OCI-LY1 (cell line): Measurements from ENCODE around the gene BABAM1.

ENCODE experiments used
- H2AFZ ChIP-seq: fragments of 200-600 bp; sonication (generic), shearing (Covaris generic); 2 replicates; pipeline ENCODE4 v1.6.0; 2014; ENCODE audit warnings: antibody characterized with exemption, mild to moderate bottlenecking, low read length
- H3F3A ChIP-seq: fragments of 200-600 bp; sonication (generic), shearing (Covaris generic); 2 replicates; pipeline ENCODE4 v1.6.0; 2014; ENCODE audit warnings: mild to moderate bottlenecking, antibody characterized with exemption, low read length, moderate library complexity; ENCODE audit not compliant: insufficient read depth
- H3K27ac ChIP-seq: fragments of 200-600 bp; sonication (generic); 2 replicates; pipeline ENCODE4 v1.5.1; 2014; ENCODE audit warnings: low read length, mixed run types, mild to moderate bottlenecking, low read depth; ENCODE audit not compliant: poor library complexity, severe bottlenecking
- H3K27me3 ChIP-seq: fragments of 200-600 bp; sonication (generic); 2 replicates; pipeline ENCODE4 v1.6.0; 2014; ENCODE audit warnings: antibody characterized with exemption, mild to moderate bottlenecking, low read length, moderate library complexity; ENCODE audit not compliant: insufficient read depth
- H3K36me3 ChIP-seq: fragments of 200-600 bp; sonication (generic); 2 replicates; pipeline ENCODE4 v1.6.1; 2014; ENCODE audit warnings: mild to moderate bottlenecking, antibody characterized with exemption, low read length, moderate library complexity, mixed read lengths; ENCODE audit not compliant: insufficient read depth
- H3K4me1 ChIP-seq: fragments of 200-600 bp; sonication (generic); 2 replicates; pipeline ENCODE4 v1.5.1; 2014; ENCODE audit warnings: mild to moderate bottlenecking, low read length, moderate library complexity; ENCODE audit not compliant: insufficient read depth, severe bottlenecking
- H3K4me2 ChIP-seq: fragments of 200-600 bp; sonication (generic), shearing (Covaris generic); 2 replicates; pipeline ENCODE4 v1.6.1; 2014; ENCODE audit warnings: low read length
- H3K4me3 ChIP-seq: fragments of 200-600 bp; sonication (generic); 2 replicates; pipeline ENCODE4 v1.5.1; 2014; ENCODE audit warnings: low read length, low read depth, mild to moderate bottlenecking, mixed read lengths; ENCODE audit not compliant: poor library complexity, severe bottlenecking
- H3K79me2 ChIP-seq: fragments of 200-600 bp; shearing (Covaris generic); 2 replicates; pipeline ENCODE4 v1.6.1; 2016; ENCODE audit warnings: mixed run types, low read length, mixed read lengths; ENCODE audit not compliant: insufficient read depth
- H3K9ac ChIP-seq: fragments of 200-600 bp; sonication (generic), shearing (Covaris generic); 2 replicates; pipeline ENCODE4 v1.6.1; 2014; ENCODE audit warnings: mild to moderate bottlenecking, low read length, mixed read lengths
- H3K9me2 ChIP-seq: fragments of 200-600 bp; sonication (generic), shearing (Covaris generic); 2 replicates; pipeline ENCODE4 v1.6.1; 2014; ENCODE audit warnings: low read depth, mild to moderate bottlenecking, low read length, mixed read lengths
- H3K9me3 ChIP-seq: fragments of 200-600 bp; shearing (Covaris generic); 2 replicates; pipeline ENCODE4 v1.6.1; 2014; ENCODE audit warnings: low read length, mixed read lengths
- H4K20me1 ChIP-seq: fragments of 200-600 bp; sonication (generic), shearing (Covaris generic); 2 replicates; pipeline ENCODE4 v1.6.0; 2016; ENCODE audit warnings: mild to moderate bottlenecking, low read length; ENCODE audit not compliant: insufficient read depth
- CTCF ChIP-seq: fragments of 200-600 bp; sonication (generic), shearing (Covaris generic); IDR thresholded peaks from 2 replicates; pipeline ENCODE4 v1.5.1; 2017; ENCODE audit warnings: mild to moderate bottlenecking, antibody characterized with exemption, low read length, moderate library complexity, mixed read lengths
- EZH2 ChIP-seq: fragments of 200-600 bp; sonication (generic), shearing (Covaris generic); IDR thresholded peaks from 2 replicates; pipeline ENCODE4 v1.8.0; 2017; ENCODE audit warnings: borderline replicate concordance, mixed run types, mild to moderate bottlenecking, antibody characterized with exemption, low read length, moderate library complexity, mixed read lengths

The BABAM1 gene

GRCh38 chr19:17266975-17267788, at the start of gene BABAM1:
Gene BABAM1 (plus strand): TSS chr19:17267443. CDS start chr19:17268807, 1,364 bp downstream.
- H3K4me1 ChIP-seq: peaks cover 45% of the 10 kb centered on the region

GRCh38 chr19:17219286-17219685, 48.0 kb upstream of the BABAM1 start:
- H3K79me2 ChIP-seq: no peaks in the 10 kb centered on the region
- no peaks in the 10 kb centered on the region for H3K27me3 ChIP-seq
- peaks cover 23% of the 10 kb centered on the region for H3K36me3 ChIP-seq
- no peak overlapping the region for H2AFZ ChIP-seq
- no peaks in the 10 kb centered on the region for H4K20me1 ChIP-seq
- no peaks in the 10 kb centered on the region for H3K9me2 ChIP-seq
- peaks cover 13% of the 10 kb centered on the region for H3K4me1 ChIP-seq
- no peak overlapping the region for H3K4me3 ChIP-seq
- H3K9ac ChIP-seq: no peak overlapping the region
- no peak for TF ChIP-seq CTCF
- TF ChIP-seq EZH2: no peak
- no peaks in the 10 kb centered on the region for H3K9me3 ChIP-seq
- H3K27ac ChIP-seq: no peak overlapping the region
- H3K4me2 ChIP-seq: no peak overlapping the region
- no peaks in the 10 kb centered on the region for H3F3A ChIP-seq

More at GRCh38 chr19:17266975-17267788, at the start of gene BABAM1:
- Histone ChIP-seq H3K9me2 (no peaks in the 10 kb centered on the region), H3K27ac (peak within 1 kb of the TSS; percentile 91), H3F3A (no peaks in the 10 kb centered on the region), H3K9me3 (no peaks in the 10 kb centered on the region), H3K4me2 (peak within 1 kb of the TSS; percentile 94), H3K27me3 (no peaks in the 10 kb centered on the region), H2AFZ (no peak within 1 kb of the TSS), H3K4me3 (peak within 1 kb of the TSS; percentile 91), H3K36me3 (peaks cover 22% of the 10 kb centered on the region), H3K9ac (peak within 1 kb of the TSS; percentile 91), H4K20me1 (no peaks in the 10 kb centered on the region), H3K79me2 (peaks cover 5% of the 10 kb centered on the region; the same call in 1 of the 2 replicates)
- TF ChIP-seq EZH2 (no peak), CTCF (no peak)

- no peak overlapping the region for H2AFZ ChIP-seq
- TF ChIP-seq EZH2 (no peak), CTCF (no peak)
- H4K20me1 ChIP-seq: no peaks in the 10 kb centered on the region
- H3K4me3 ChIP-seq: no peak overlapping the region
- no peaks in the 10 kb centered on the region for H3K27me3 ChIP-seq
- peaks cover 23% of the 10 kb centered on the region for H3K36me3 ChIP-seq
- no peaks in the 10 kb centered on the region for H3F3A ChIP-seq
- no peak overlapping the region for H3K9ac ChIP-seq
- peaks cover 5% of the 10 kb centered on the region for H3K4me1 ChIP-seq
- no peak overlapping the region for H3K27ac ChIP-seq
- H3K9me2 ChIP-seq: no peaks in the 10 kb centered on the region
- H3K79me2 ChIP-seq: no peaks in the 10 kb centered on the region
- no peaks in the 10 kb centered on the region for H3K9me3 ChIP-seq
- no peak overlapping the region for H3K4me2 ChIP-seq
Measured at GRCh38 chr19:17220207-17220758, 47.0 kb upstream of the BABAM1 start.
